ENCODE results near the gene BIRC5. TPM values are rescaled to one million over a fixed set of nuclear protein-coding genes. Genes with fewer than 3 reads are reported as not detected.
A peak's percentile ranks its signal among the peaks of the same experiment; 100 is the strongest.

The BIRC5 gene
- total RNA-seq, 1 experiment from 2014 or later, result 119 TPM

DNA sequence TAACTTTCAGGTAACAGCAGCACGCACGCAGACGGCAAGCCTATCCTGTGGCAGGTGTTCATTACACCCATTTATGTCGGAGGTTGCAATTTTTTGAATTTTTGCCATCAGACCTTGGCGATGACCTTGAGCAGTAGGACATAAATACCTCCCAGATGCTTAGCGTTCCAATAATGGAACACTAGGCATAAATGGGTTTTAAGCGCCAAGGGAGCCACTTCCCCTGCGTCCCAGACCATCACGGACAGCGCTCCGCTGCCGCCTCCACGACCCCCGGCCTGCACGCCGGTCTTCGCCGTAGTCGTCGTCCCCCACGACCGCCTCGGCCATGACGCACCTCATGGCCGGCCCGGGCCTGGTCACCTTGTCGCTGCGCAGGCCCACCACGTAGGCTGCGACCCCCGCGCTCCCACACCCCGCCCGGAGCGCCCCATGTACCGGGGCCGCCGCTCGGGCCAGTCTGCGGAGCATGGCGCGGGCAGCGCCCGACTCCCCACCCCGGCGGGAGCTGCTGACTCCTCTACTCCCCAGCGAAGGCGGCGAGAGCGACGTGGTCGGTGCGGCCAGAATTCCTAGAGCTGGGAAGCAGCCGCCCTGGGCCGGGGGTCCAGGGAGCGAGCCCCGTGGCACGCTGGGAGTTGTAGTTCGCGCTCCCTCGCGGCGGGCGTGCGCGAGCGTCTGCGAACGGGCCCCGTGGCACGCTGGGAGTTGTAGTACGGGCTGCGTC, 40.1 kb downstream of the BIRC5 start:
- in situ Hi-C loops (cut with HindIII; ENCODE audit: low pct_unique_long_range_greater_than_20kb, low sequenced_read_pairs), result no loop called here
- POLR2A ChIA-PET, result interaction anchor here (0.5 to 0.6 kb wide), 3 partner anchors 27 to 831 kb away, joined by 3 to 6 read pairs (median 3); no protein-coding TSS in a partner anchor
- CTCF ChIA-PET, result interaction anchor here (0.7 to 0.8 kb wide), 2 partner anchors 26 to 80 kb away, joined by 4 read pairs; no protein-coding TSS in a partner anchor

DNA sequence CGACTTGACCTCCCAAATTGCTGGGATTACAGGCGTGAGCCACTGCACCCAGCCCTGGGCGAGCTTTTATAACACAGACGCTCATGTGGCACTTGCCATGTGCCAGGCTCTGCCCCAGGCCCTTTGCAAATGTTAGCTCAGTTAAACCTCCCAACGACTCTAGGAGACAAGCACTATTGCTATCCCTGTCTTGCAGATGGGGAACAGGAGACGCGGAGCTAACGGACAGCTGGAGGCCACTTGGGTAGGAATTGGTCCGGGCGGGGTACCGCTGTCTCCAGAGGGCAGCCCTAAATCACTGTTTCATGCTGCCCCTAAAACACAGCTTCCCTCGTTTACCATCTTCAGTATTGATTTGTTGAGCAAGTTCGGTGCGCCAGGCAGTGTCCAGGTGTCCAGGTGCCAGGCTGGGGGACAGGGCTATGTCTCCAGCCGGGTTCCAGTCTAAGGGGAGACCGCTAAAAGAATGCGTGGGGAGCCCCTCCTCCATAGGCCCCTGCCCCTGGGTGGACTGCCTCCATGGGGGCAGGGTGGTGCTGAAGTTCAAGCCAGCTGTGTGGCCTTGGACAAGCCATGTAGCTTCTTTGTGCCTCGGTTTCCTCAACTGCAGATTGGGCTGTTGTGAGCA, 41.1 kb downstream of the BIRC5 start:
- in situ Hi-C loops (cut with HindIII; ENCODE audit: low pct_unique_long_range_greater_than_20kb, low sequenced_read_pairs) (no loop called here), intact Hi-C loops (cut with micrococcal nuclease; ENCODE audit: unreplicated experiment) (no loop called here)
- no peak for ATAC-seq
- H3K4me3 ChIP-seq (ENCODE audit: low read depth in 2 of 2, low read length in 2 of 2), result no peak overlapping the region
- no peak for DNase-seq (ENCODE audit: low read depth, low spot score)
- H3K27me3 ChIP-seq (ENCODE audit: control insufficient read depth, insufficient read depth, low read length), result no peaks in the 10 kb centered on the region
- peaks cover 39% of the 10 kb centered on the region for H3K4me1 ChIP-seq (ENCODE audit: control insufficient read depth, insufficient read depth, low read length)
- H3K9me3 ChIP-seq (ENCODE audit: control insufficient read depth, insufficient read depth, low read depth, low read length), result no peaks in the 10 kb centered on the region
- no TSS peak for BruUV-seq (replicated peaks)
- H3K36me3 ChIP-seq (ENCODE audit: control insufficient read depth, insufficient read depth, low read length), result no peaks in the 10 kb centered on the region
- no peak overlapping the region for H3K27ac ChIP-seq (ENCODE audit: low read length)
- ChIA-PET POLR2A (interaction anchor here (0.5 kb wide), 2 partner anchors 26 to 343 kb away, joined by 3 to 6 read pairs; no protein-coding TSS in a partner anchor), CTCF (interaction anchor here (0.6 to 0.8 kb wide), 2 partner anchors 63 to 79 kb away, joined by 4 read pairs; no protein-coding TSS in a partner anchor)
- no peak for TF ChIP-seq TCF7L2 (IDR thresholded peaks at IDR 0.05; ENCODE audit: low read depth, low read length)
- TF ChIP-seq, protein P1, sequence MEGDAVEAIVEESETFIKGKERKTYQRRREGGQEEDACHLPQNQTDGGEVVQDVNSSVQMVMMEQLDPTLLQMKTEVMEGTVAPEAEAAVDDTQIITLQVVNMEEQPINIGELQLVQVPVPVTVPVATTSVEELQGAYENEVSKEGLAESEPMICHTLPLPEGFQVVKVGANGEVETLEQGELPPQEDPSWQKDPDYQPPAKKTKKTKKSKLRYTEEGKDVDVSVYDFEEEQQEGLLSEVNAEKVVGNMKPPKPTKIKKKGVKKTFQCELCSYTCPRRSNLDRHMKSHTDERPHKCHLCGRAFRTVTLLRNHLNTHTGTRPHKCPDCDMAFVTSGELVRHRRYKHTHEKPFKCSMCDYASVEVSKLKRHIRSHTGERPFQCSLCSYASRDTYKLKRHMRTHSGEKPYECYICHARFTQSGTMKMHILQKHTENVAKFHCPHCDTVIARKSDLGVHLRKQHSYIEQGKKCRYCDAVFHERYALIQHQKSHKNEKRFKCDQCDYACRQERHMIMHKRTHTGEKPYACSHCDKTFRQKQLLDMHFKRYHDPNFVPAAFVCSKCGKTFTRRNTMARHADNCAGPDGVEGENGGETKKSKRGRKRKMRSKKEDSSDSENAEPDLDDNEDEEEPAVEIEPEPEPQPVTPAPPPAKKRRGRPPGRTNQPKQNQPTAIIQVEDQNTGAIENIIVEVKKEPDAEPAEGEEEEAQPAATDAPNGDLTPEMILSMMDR (IDR thresholded peaks at IDR 0.05), result no peak
- TF ChIP-seq SIN3A (IDR thresholded peaks at IDR 0.05; ENCODE audit: borderline replicate concordance, insufficient read depth, low read depth, low read length), result no peak
- no peak for TF ChIP-seq POLR2AphosphoS5 (IDR thresholded peaks at IDR 0.05; ENCODE audit: low read depth, low read length)
- TF ChIP-seq, protein P2, sequence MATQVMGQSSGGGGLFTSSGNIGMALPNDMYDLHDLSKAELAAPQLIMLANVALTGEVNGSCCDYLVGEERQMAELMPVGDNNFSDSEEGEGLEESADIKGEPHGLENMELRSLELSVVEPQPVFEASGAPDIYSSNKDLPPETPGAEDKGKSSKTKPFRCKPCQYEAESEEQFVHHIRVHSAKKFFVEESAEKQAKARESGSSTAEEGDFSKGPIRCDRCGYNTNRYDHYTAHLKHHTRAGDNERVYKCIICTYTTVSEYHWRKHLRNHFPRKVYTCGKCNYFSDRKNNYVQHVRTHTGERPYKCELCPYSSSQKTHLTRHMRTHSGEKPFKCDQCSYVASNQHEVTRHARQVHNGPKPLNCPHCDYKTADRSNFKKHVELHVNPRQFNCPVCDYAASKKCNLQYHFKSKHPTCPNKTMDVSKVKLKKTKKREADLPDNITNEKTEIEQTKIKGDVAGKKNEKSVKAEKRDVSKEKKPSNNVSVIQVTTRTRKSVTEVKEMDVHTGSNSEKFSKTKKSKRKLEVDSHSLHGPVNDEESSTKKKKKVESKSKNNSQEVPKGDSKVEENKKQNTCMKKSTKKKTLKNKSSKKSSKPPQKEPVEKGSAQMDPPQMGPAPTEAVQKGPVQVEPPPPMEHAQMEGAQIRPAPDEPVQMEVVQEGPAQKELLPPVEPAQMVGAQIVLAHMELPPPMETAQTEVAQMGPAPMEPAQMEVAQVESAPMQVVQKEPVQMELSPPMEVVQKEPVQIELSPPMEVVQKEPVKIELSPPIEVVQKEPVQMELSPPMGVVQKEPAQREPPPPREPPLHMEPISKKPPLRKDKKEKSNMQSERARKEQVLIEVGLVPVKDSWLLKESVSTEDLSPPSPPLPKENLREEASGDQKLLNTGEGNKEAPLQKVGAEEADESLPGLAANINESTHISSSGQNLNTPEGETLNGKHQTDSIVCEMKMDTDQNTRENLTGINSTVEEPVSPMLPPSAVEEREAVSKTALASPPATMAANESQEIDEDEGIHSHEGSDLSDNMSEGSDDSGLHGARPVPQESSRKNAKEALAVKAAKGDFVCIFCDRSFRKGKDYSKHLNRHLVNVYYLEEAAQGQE (IDR thresholded peaks at IDR 0.05; ENCODE audit: insufficient read depth in 1 of 2, low read depth in 2 of 2, low read length in 1 of 2), result no peak

More for the DNA sequence above, 40.1 kb downstream of the BIRC5 start:
- Histone ChIP-seq H3K36me3 (ENCODE audit: control insufficient read depth, insufficient read depth, low read length) (no peaks in the 10 kb centered on the region), H3K9me3 (ENCODE audit: control insufficient read depth, insufficient read depth, low read depth, low read length) (no peaks in the 10 kb centered on the region), H3K27ac (ENCODE audit: low read length) (peak overlapping the region; percentile 82), H3K27me3 (ENCODE audit: control insufficient read depth, insufficient read depth, low read length) (no peaks in the 10 kb centered on the region), H3K4me3 (ENCODE audit: low read depth in 2 of 2, low read length in 2 of 2) (peak overlapping the region; percentile 81 to 88), H3K4me1 (ENCODE audit: control insufficient read depth, insufficient read depth, low read length) (peaks cover 37% of the 10 kb centered on the region)
- intact Hi-C loops (cut with micrococcal nuclease; ENCODE audit: unreplicated experiment), result loop anchor here (5.0 kb wide), 1 partner anchor 168 kb away; no protein-coding TSS in a partner anchor
- ATAC-seq, result peak; percentile 82
- no peak for DNase-seq (ENCODE audit: low read depth, low spot score)
- peak; percentile 39; the same call in 1 of the 2 replicates for TF ChIP-seq POLR2AphosphoS5 (IDR thresholded peaks at IDR 0.05; ENCODE audit: low read depth, low read length)
- TF ChIP-seq, protein P1 (IDR thresholded peaks at IDR 0.05), result no peak
- TF ChIP-seq, protein P2 (IDR thresholded peaks at IDR 0.05; ENCODE audit: insufficient read depth in 1 of 2, low read depth in 2 of 2, low read length in 1 of 2), result no peak; a peak in 1 of 4 replicates
- no peak for TF ChIP-seq TCF7L2 (IDR thresholded peaks at IDR 0.05; ENCODE audit: low read depth, low read length)
- 0 out of 2 replicates have a peak, but pooled peaks have one; percentile 43 for TF ChIP-seq SIN3A (IDR thresholded peaks at IDR 0.05; ENCODE audit: borderline replicate concordance, insufficient read depth, low read depth, low read length)
- no TSS peak for BruUV-seq (replicated peaks)
